ENCODE measurements around the gene NDUFS8.

GRCh38 chr11:68033708-68034045 is 3.2 kb downstream of the NDUFS8 start:
- TF ChIP-seq CTCF (IDR thresholded peaks at IDR 0.05) = no peak
- TF ChIP-seq EZH2 (IDR thresholded peaks at IDR 0.05; ENCODE audit: borderline replicate concordance, insufficient read depth, low read depth, low read length, poor library complexity, severe bottlenecking) = no peak

Data from B cell (primary cell).